Lung (tissue), 12 donors: Measurements from ENCODE around the gene AFMID. TPM values are rescaled to one million over a fixed set of nuclear protein-coding genes. Genes with fewer than 3 reads are reported as not detected.

Source experiments
- ATAC-seq: fragments of 200-7000 bp; cut with Tn5 transposase; one replicate; pipeline ENCODE4 v1.9.1; 2020; ENCODE audit warnings: moderate number of reproducible peaks; ENCODE audit not compliant: insufficient read depth, low FRiP score
- DNase-seq, 3 donors: peaks; one replicate each; pipeline ENCODE4 v3.0.0-alpha.2; 2013 to 2017
- H3K27ac ChIP-seq, 2 donors: one replicate each; pipeline ENCODE4 v1.5.1; 2013; ENCODE audit warnings: mild to moderate bottlenecking in 2 of 2, moderate library complexity in 2 of 2, control low read depth in 1 of 2, inconsistent platforms in 1 of 2, low read depth in 1 of 2, low read length in 1 of 2
- H3K27me3 ChIP-seq, 3 donors: one replicate each; pipeline ENCODE4 v1.5.1; 2013; ENCODE audit warnings: low read length in 2 of 3; ENCODE audit not compliant: control insufficient read depth in 3 of 3, insufficient read depth in 3 of 3
- H3K36me3 ChIP-seq, 4 donors: one replicate each; pipeline ENCODE4 v1.5.1; 2013; ENCODE audit warnings: low read length in 4 of 4, mild to moderate bottlenecking in 1 of 4, moderate library complexity in 1 of 4; ENCODE audit not compliant: control insufficient read depth in 4 of 4, insufficient read depth in 4 of 4
- H3K4me1 ChIP-seq, 5 donors: one replicate each; pipeline ENCODE4 v1.5.1; 2013; ENCODE audit warnings: low read length in 5 of 5, mild to moderate bottlenecking in 2 of 5, moderate library complexity in 1 of 5; ENCODE audit not compliant: control insufficient read depth in 5 of 5, insufficient read depth in 5 of 5
- H3K4me3 ChIP-seq: one replicate; pipeline ENCODE4 v1.5.1; 2013; ENCODE audit warnings: mild to moderate bottlenecking, control low read depth, moderate library complexity
- H3K9ac ChIP-seq, 2 donors: one replicate each; pipeline ENCODE4 v1.5.1; 2013; ENCODE audit warnings: low read length in 2 of 2, control low read depth in 1 of 2; ENCODE audit not compliant: insufficient read depth in 1 of 2
- H3K9me3 ChIP-seq, 4 donors: one replicate each; pipeline ENCODE4 v1.5.1; 2013; ENCODE audit warnings: low read length in 3 of 4, mild to moderate bottlenecking in 1 of 4, moderate library complexity in 1 of 4; ENCODE audit not compliant: control insufficient read depth in 4 of 4, insufficient read depth in 3 of 4
- WGBS, 2 donors: extraction: QIAGEN DNeasy Blood & Tissue Kit; methylation state at CpG; one replicate each; pipeline ENCODE4 v1.1.7; 2013; 5-methylcytosine and 5-hydroxymethylcytosine counted together
- polyA plus RNA-seq, 2 donors: library from polyadenylated mRNA; stranded (reverse); fragments of 200-250 nt; gene quantifications; one replicate each; pipeline ENCODE4 v1.2.1, GENCODE V29; 2013
- total RNA-seq, 2 donors: library from RNA; depleted of rRNA in 1 of 2; stranded (reverse); fragments of >200 nt in 1 of 2; gene quantifications; one replicate each; pipeline ENCODE4 v1.2.1, GENCODE V29; 2014 to 2021
- TF ChIP-seq, protein P1 (sequence below): IDR thresholded peaks from 2 replicates; pipeline ENCODE4 v1.5.1; 2012; ENCODE audit warnings: mild to moderate bottlenecking; ENCODE audit errors: control extremely low read depth, extremely low read depth
- donor health status: control.
- donor health status: control.
- donor health status: Bipolar disorder and iron deficiency.
- donor health status: healthy.
- donor health status: DM: yes; HTN: yes; CAD: no.

Gene AFMID
- total and polyA plus RNA-seq, 4 donors, result 24.6 to 35.4 (median 34.3) TPM

DNA sequence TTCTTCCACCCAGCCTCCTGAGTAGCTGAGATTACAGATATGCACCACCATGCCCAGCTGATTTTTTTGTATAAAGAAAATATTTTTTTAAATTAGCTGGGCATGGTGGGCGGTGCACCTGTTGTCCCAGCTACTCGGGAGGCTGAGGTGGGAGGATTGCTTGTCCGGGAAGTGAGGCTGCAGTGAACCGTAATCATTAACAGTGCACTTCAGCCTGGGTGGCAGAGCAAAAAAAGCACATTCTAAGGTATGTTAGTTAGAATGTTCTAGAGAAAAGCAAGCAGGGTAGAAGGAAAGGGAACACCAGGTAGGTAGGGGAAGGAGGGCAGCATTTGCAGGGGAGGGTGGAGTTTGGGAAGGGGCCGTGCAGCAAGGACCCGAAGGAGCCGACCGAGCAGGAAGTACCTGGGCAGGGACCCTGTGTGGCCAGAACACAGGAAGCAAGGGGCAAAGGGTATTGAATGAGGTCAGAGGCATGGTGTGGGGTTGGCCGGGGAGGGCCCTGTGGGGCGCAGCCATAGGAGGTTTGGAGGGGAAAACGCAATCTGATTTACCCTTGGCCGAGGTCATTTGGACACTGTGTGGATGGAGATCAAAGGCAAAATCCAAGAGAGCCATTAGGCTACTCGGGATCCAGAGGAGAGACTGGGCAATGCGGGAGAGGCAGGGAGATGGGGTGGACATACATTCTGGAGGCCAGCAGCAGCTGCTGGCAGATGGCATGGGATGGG is 38.7 kb upstream of the AFMID start:
- no peaks in the 10 kb centered on the region for H3K27me3 ChIP-seq
- DNase-seq (no peak), ATAC-seq (no peak)
- 72 to 75% methylated on average over 14 of the region's 14 CpGs for WGBS, 2 donors
- H3K9ac ChIP-seq, result no peak overlapping the region
- H3K36me3 ChIP-seq, result no peaks in the 10 kb centered on the region
- no peaks in the 10 kb centered on the region for H3K9me3 ChIP-seq
- H3K4me3 ChIP-seq, result no peak overlapping the region
- no peak overlapping the region for H3K27ac ChIP-seq
- peaks cover 0 to 25% (median 9%) of the 10 kb centered on the region in 5 donors for H3K4me1 ChIP-seq
- TF ChIP-seq, protein P1, sequence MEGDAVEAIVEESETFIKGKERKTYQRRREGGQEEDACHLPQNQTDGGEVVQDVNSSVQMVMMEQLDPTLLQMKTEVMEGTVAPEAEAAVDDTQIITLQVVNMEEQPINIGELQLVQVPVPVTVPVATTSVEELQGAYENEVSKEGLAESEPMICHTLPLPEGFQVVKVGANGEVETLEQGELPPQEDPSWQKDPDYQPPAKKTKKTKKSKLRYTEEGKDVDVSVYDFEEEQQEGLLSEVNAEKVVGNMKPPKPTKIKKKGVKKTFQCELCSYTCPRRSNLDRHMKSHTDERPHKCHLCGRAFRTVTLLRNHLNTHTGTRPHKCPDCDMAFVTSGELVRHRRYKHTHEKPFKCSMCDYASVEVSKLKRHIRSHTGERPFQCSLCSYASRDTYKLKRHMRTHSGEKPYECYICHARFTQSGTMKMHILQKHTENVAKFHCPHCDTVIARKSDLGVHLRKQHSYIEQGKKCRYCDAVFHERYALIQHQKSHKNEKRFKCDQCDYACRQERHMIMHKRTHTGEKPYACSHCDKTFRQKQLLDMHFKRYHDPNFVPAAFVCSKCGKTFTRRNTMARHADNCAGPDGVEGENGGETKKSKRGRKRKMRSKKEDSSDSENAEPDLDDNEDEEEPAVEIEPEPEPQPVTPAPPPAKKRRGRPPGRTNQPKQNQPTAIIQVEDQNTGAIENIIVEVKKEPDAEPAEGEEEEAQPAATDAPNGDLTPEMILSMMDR, result no peak

DNA sequence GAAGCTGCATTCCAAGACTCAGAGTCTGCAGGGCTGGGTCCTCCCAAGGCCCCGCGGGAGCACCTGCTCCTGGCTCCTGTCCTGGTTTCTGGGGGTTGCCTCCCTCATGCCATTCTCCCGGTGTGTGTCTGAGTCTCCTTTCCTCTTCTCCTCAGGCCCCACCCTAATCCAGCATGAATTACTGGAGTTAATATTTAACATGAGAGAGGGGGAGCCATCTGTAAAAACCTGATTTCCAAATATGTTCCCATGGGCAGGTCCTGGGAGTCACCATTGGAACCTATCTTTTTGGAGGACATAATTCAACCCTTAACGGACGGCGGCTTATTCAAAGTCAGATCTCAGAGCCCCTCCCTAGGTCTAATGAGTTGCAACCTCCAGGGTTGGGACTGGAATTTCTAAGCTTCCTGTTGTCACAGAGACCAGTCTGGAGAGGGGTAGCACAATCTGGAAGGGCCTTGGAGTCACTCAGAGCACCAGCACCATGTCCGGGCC is 35.6 kb upstream of the AFMID start:
- no peak overlapping the region for H3K9ac ChIP-seq
- DNase-seq (no peak), ATAC-seq (peak; percentile 20)
- H3K27ac ChIP-seq, result peak overlapping the region in 1 of 2 donors; percentile 68
- TF ChIP-seq, protein P1, result no peak
- H3K36me3 ChIP-seq, result no peaks in the 10 kb centered on the region
- peaks cover 0 to 2% (median 0%) of the 10 kb centered on the region in 5 donors for H3K4me1 ChIP-seq
- WGBS, 2 donors, result 44 to 60% methylated on average over 7 of the region's 7 CpGs
- H3K4me3 ChIP-seq, result no peak overlapping the region
- no peaks in the 10 kb centered on the region for H3K9me3 ChIP-seq
- H3K27me3 ChIP-seq, result no peaks in the 10 kb centered on the region

DNA sequence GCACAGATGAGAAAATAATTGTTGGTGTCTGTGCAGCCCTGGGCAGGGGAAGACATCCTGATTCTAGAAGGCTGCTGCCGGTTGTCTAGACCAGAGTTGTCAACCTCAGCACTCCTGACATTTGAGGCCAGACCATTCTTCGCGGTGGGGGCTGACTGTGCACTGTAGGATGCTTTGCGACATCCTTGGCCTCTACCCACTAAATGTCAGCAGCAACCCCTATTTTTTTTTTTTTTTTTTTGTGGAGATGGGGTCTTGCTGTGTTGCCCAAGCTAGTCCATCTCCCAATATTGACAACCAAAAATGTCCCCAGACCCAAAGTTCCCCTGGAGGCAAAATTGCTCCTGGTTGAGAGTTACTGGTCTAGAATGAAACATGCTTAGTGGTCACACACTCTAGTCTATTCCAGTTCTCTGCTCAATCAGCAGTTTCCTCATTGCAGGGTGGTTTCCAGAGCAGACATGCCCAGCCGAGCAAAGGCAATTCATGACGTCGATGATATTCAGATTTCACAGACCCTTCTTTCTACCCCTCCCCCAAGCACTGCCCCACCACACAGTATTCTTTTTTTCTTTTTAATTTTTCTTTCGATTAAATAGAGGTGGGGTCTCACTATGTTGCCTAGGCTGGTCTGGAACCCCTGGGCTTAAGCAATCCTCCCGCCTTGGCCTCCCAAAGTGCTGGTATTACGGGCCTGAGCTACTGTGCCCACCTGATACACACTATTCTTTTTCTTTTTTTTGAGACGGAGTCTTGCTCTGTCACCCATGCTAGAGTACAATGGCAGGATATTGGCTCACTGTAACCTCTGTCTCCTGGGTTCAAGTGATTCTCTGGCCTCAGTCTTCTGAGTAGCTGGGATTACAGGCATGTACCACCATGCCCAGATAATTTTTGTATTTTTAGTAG is 32.0 kb upstream of the AFMID start:
- TF ChIP-seq, protein P1, result no peak
- no peaks in the 10 kb centered on the region for H3K9me3 ChIP-seq
- H3K4me3 ChIP-seq, result no peak overlapping the region
- no peaks in the 10 kb centered on the region for H3K36me3 ChIP-seq
- 63 to 78% methylated on average over 11 of the region's 11 CpGs for WGBS, 2 donors
- no peak overlapping the region for H3K27ac ChIP-seq
- no peaks in the 10 kb centered on the region for H3K27me3 ChIP-seq
- peak in 1 of 3 donors; percentile 30 for DNase-seq
- no peak for ATAC-seq
- no peak overlapping the region for H3K9ac ChIP-seq
- H3K4me1 ChIP-seq, result peaks cover 0 to 2% (median 0%) of the 10 kb centered on the region in 5 donors
